HG03097 (cell line): ENCODE measurements around the gene ASPN.
"Not testable (repeated sequence)": the region's sequence is repeated elsewhere in the genome, so short reads cannot be mapped to it uniquely, and the experiment has no call there.

ENCODE experiments used
- ATAC-seq: cut with Tn5 transposase; IDR thresholded peaks from one replicate; pipeline ENCODE4 v1.9.1; 2021; ENCODE audit not compliant: unreplicated experiment, low FRiP score

ASPN gene

DNA sequence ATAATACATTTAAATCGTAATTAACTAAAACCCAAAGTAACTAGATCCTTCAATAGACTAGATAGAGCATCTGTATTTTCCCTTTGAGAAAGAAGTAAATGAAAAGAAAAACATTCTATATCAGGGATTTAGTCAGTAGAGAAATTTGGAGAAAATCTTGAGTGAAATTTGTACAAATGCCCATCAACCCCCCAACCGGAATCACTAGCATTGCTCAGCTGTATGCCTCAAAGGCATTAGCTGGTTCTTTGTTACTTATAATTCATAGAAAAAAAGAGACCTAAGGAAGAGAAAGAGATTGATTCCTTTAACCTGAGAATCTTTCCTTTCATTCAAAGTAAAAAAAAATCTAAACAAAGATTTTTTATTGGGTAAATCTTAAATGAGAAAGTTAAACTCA is 58.7 kb downstream of the ASPN start:
- ATAC-seq = no peak

DNA sequence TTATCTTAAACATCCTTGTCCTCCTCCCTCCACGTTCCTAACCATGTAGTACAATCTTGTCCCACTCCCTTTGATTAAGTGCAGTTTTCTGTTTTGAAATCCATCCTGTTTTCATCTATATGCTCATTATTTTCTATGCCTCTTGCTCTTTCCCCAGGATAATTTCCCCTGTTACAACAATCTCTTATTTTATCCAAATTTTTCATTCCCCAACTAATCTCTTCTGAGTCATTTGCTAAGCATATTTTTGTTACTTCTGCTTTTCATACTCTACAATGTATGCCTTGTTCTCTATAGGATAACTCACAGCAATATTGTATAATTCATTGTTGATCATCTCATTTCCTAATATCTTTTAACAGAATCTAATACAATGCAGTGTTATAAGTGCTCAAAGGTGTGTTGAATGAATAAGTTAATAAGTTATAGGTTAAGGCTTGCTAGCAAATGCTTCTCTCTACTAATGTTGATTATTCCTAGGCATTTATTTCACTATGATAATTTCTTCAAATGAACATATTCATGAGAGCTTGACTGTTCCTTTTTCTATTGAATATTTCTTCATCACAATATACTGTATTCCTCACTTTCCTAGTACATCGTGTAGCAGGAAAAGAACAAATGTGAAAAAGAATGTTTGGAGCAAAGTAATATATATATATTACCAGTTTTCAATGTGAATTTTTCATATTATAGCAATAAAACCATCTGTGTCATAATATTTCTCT is 59.5 kb downstream of the ASPN start:
- no peak for ATAC-seq

DNA sequence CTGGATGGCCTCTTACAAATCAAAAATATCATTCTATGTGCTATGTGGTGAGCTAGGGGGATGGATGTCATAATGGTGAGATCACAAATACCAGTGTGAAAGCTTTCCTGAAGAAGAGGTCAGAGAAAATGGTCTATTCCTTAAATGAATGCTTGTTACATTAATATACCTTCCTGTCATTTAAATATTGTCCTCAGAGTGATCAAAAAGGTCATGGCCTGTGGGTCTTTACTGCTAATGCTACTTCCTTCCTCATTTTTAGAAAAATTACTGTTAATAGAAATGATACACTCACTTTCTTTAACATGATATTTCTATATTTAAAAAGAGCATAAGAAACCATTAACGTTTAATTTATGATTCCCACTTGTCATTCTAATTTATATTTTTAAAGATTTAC is 67.7 kb downstream of the ASPN start:
- ATAC-seq = no peak

GRCh38 chr9:92411157-92411556 is 71.1 kb downstream of the ASPN start:
- ATAC-seq = not testable (repeated sequence)

DNA sequence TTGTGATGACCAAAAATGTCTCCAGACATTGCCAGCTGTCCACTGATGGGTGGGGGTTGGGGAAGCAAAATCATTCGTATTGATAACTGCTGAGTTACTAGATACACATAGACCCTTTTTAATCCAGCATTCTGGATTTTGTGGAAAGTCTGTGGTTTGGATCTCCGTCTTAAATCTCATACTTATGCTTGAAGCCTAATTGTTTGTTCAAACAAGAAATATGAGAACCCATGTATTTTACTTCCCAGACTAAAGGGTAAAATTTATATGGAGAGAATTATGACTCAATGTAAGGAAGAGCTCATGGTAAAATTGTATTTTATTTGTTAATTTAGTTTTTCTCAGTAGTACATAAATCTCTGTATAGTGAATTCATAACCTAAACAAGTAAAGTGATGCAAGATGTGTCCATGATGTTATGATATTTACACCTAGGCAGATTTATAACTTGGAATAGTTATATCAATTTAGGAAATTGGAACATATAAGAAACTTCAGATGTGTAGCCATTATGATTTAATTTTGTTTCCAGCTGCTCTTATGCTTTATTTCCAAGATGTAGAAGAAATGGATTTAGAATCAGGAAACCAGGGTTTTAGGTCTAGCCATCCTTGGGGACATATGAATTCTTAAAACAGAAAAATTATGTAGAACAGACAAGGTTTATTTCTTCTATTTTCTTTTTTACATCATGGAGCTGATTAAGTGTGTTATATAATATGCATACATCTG is 73.4 kb downstream of the ASPN start:
- ATAC-seq = no peak

GRCh38 chr9:92407818-92408217 is 74.5 kb downstream of the ASPN start:
- no peak for ATAC-seq

DNA sequence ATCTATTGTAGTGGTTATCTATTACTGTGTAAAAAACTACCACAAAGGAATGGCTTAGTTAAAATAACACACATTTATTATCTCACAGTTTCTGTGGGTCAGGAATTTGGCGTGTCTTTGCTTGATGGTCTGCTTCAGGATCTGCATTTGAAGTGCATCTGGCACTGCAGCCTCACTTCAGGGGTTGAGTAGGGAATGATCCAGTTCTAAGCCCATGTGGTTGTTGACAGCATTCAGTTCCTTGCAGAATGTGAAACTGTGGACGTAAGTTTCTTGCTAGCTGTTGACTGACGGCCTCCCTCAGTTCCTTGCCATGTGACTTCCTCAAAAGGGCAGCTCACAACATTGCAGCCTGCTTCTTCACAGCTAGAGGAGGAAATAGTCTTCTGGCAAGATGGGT is 75.8 kb downstream of the ASPN start:
- ATAC-seq = no peak
